HG02610 (cell line): ENCODE measurements around the gene PRDX5.

Experiments
- ATAC-seq: cut with Tn5 transposase; IDR thresholded peaks from one replicate; pipeline ENCODE4 v1.9.1; 2021; ENCODE audit warnings: mild to moderate bottlenecking, moderate library complexity; ENCODE audit not compliant: unreplicated experiment

The PRDX5 gene

GRCh38 chr11:64289002-64289564 lies 28.8 kb upstream of the PRDX5 start:
- ATAC-seq, result no peak

- no peak for ATAC-seq
These were observed 27.3 kb upstream of the PRDX5 start for GRCh38 chr11:64290352-64291261.

- ATAC-seq, result no peak
These were observed 26.6 kb upstream of the PRDX5 start, which contains the start of gene KCNK4 for GRCh38 chr11:64291262-64291751. KCNK4 (plus strand) TSS chr11:64291302; CDS start chr11:64293019, 1,717 bp downstream.

- no peak for ATAC-seq
These were observed 26.0 kb upstream of the PRDX5 start for GRCh38 chr11:64291752-64292459.

GRCh38 chr11:64292460-64293254 lies 25.3 kb upstream of the PRDX5 start:
- no peak for ATAC-seq

GRCh38 chr11:64294774-64295173 lies 23.1 kb upstream of the PRDX5 start:
- no peak for ATAC-seq

GRCh38 chr11:64295760-64296159 lies 22.2 kb upstream of the PRDX5 start:
- ATAC-seq, result no peak

- no peak for ATAC-seq
These were observed 21.7 kb upstream of the PRDX5 start for GRCh38 chr11:64296236-64296635.

- no peak for ATAC-seq
These were observed 20.9 kb upstream of the PRDX5 start for GRCh38 chr11:64296830-64297698.

GRCh38 chr11:64297699-64298358 lies 20.1 kb upstream of the PRDX5 start:
- ATAC-seq, result no peak

GRCh38 chr11:64298966-64299846 lies 18.7 kb upstream of the PRDX5 start:
- ATAC-seq, result no peak

GRCh38 chr11:64299847-64300648 lies 17.9 kb upstream of the PRDX5 start, which contains the start of gene CATSPERZ:
CATSPERZ (plus strand) TSS chr11:64300358; CDS start chr11:64300411, 53 bp downstream.
- no peak for ATAC-seq

GRCh38 chr11:64303109-64304031 lies 14.6 kb upstream of the PRDX5 start:
- ATAC-seq, result no peak

GRCh38 chr11:64304032-64304315 lies 13.9 kb upstream of the PRDX5 start:
- ATAC-seq, result no peak

- ATAC-seq, result peak; percentile 27
These were observed 13.4 kb upstream of the PRDX5 start for GRCh38 chr11:64304316-64305072.
